ENCODE data around the gene TMC8. TPM values are rescaled to one million over a fixed set of nuclear protein-coding genes. Genes with fewer than 3 reads are reported as not detected.

The TMC8 gene
- total RNA-seq, 1 donor from 2014 or later: 1.3 TPM

- no peaks in the 10 kb centered on the region for H3K27me3 ChIP-seq (ENCODE audit: low read depth)
- intact Hi-C loops (cut with micrococcal nuclease): no loop called here
- no peaks in the 10 kb centered on the region for H3K9me3 ChIP-seq (replicated peaks)
- no peak for DNase-seq
- H3K36me3 ChIP-seq: peaks cover 98% of the 10 kb centered on the region
- TF ChIP-seq CTCF (IDR thresholded peaks at IDR 0.05; ENCODE audit: borderline replicate concordance): no peak
- no peak overlapping the region for H3K4me3 ChIP-seq
- H3K27ac ChIP-seq (replicated peaks): peak overlapping the region; percentile 69
- H3K4me1 ChIP-seq: peaks cover 24% of the 10 kb centered on the region
These were observed 40.8 kb upstream of the TMC8 start for GRCh38 chr17:78089576-78090281.

DNA sequence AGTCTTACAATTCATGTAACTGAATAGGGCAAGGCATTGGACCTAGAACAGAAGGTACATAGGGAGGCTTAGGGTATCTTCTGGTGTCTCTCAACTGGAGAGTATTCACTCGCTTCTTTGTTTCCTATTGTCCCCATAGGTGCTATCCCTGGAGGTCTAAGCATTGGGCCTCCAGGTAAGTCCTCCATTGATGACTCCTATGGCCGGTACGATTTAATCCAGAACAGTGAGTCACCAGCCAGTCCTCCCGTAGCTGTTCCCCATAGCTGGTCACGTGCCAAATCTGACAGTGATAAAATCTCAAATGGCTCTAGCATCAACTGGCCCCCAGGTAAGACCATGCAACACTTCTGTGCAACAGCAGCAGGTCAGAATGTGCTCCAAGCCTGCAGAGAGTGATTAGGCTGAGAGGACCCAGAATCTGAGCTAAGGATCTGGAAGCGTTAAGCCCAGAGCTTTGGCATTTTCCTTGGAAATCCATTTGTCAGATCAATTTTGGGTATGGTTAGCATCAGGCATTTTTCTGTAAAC lies 37.7 kb upstream of the TMC8 start:
- intact Hi-C loops (cut with micrococcal nuclease): no loop called here
- Histone ChIP-seq H3K27me3 (ENCODE audit: low read depth) (no peaks in the 10 kb centered on the region), H3K36me3 (peaks cover 98% of the 10 kb centered on the region), H3K4me1 (peaks cover 20% of the 10 kb centered on the region), H3K4me3 (no peak overlapping the region), H3K27ac (replicated peaks) (no peak overlapping the region), H3K9me3 (replicated peaks) (no peaks in the 10 kb centered on the region)
- DNase-seq: no peak
- TF ChIP-seq CTCF (IDR thresholded peaks at IDR 0.05; ENCODE audit: borderline replicate concordance): no peak

DNA sequence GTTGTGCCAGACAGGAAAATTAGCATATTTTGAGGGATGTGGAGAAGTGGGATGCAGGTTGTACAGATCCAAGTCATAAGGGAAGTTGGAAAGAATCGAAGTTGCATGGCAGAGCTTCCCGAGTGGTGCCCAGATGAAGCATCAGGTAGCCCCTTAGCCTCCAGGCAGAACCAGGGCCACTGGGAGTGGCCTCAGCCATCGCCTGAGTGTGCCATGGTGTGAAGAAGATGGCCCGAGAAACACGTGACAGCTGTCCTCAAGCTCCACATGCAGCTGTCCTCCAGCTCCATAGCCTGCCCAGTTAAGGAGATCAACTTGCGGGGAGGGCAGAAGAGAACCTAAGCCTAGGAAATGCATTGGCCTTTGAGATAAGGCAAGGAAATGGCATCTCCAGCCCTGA lies 35.5 kb upstream of the TMC8 start:
- intact Hi-C loops (cut with micrococcal nuclease): no loop called here

DNA sequence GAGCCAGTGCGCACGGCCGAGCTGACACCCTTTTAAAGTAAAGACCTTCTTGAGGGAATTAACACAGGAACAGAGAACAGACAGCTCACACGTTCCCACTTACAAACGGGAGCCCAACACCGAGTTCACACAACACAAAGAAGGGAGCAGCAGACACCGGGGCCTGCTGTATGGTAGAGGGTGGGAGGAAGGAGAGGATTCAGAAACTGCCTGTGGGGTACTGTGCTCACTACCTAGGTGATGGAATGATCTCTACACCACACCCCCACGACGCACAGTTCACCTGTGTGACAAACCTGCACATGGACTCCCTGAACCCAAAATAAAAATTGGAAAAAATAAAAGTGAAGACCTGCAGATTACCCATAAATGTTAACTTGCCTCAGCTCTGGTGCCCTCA lies 34.5 kb upstream of the TMC8 start:
- H3K27me3 ChIP-seq (ENCODE audit: low read depth): no peaks in the 10 kb centered on the region
- H3K4me3 ChIP-seq: no peak overlapping the region
- TF ChIP-seq CTCF (IDR thresholded peaks at IDR 0.05; ENCODE audit: borderline replicate concordance): no peak
- no peaks in the 10 kb centered on the region for H3K4me1 ChIP-seq
- no peaks in the 10 kb centered on the region for H3K9me3 ChIP-seq (replicated peaks)
- peaks cover 98% of the 10 kb centered on the region for H3K36me3 ChIP-seq
- no peak overlapping the region for H3K27ac ChIP-seq (replicated peaks)
- DNase-seq: no peak
- intact Hi-C loops (cut with micrococcal nuclease): no loop called here

More for the DNA sequence above, 35.5 kb upstream of the TMC8 start:
- no peaks in the 10 kb centered on the region for H3K9me3 ChIP-seq (replicated peaks)
- H3K4me1 ChIP-seq: no peaks in the 10 kb centered on the region
- DNase-seq: no peak
- H3K27ac ChIP-seq (replicated peaks): no peak overlapping the region
- no peaks in the 10 kb centered on the region for H3K27me3 ChIP-seq (ENCODE audit: low read depth)
- no peak overlapping the region for H3K4me3 ChIP-seq
- peaks cover 100% of the 10 kb centered on the region for H3K36me3 ChIP-seq
- no peak for TF ChIP-seq CTCF (IDR thresholded peaks at IDR 0.05; ENCODE audit: borderline replicate concordance)

- H3K4me1 ChIP-seq: no peaks in the 10 kb centered on the region
- no peak overlapping the region for H3K4me3 ChIP-seq
- H3K9me3 ChIP-seq (replicated peaks): no peaks in the 10 kb centered on the region
- no peaks in the 10 kb centered on the region for H3K27me3 ChIP-seq (ENCODE audit: low read depth)
- H3K27ac ChIP-seq (replicated peaks): no peak overlapping the region
- no peak for TF ChIP-seq CTCF (IDR thresholded peaks at IDR 0.05; ENCODE audit: borderline replicate concordance)
- peaks cover 97% of the 10 kb centered on the region for H3K36me3 ChIP-seq
- DNase-seq: no peak
- intact Hi-C loops (cut with micrococcal nuclease): no loop called here
These were observed 29.5 kb upstream of the TMC8 start for GRCh38 chr17:78101112-78101511.

Data from left ventricle myocardium inferior (tissue), 1 donor.